Stimulated activated CD8-positive, alpha-beta memory T cell treated with anti-CD3 and anti-CD28 coated beads, Interleukin-7, amount 100 ng/mL, for 1 hour (primary cell): ENCODE results near the gene NME9.
"Not testable (repeated sequence)": the region's sequence is repeated elsewhere in the genome, so short reads cannot be mapped to it uniquely, and the experiment has no call there.

ENCODE experiments used
- DNase-seq, 2 donors: peaks; one replicate each; pipeline ENCODE4 v3.0.0-alpha.2; 2020; ENCODE audit warnings: low read depth in 2 of 2

Gene NME9

GRCh38 chr3:138329127-138329983, at the start of gene NME9:
Gene NME9, minus strand, starts transcription at chr3:138329851. Its CDS starts 516 bp downstream, at chr3:138329335.
- DNase-seq: peak; percentile 75 to 78

- DNase-seq: no peak
Measured at GRCh38 chr3:138378990-138379389, 49.3 kb upstream of the NME9 start.

- no peak for DNase-seq
Measured at GRCh38 chr3:138378331-138378730, 48.7 kb upstream of the NME9 start.

GRCh38 chr3:138377804-138378203, 48.2 kb upstream of the NME9 start:
- no peak for DNase-seq

DNA sequence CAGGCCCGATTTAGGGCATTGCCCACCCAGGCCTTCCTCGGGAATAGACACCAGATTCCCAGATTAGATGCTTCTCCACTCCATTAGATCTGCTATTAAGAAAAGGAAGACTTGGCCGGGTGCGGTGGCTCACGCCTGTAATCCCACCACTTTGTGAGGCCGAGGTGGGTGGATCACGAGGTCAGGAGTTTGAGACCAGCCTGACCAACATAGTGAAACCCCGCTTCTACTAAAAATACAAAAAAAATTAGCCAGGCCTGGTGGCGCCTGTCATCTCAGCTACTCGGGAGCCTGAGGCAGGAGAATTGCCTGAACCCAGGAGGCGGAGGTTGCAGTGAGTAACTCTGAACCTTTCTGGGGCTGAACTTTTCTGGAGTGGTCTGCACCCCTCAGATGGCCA, 47.6 kb upstream of the NME9 start:
- DNase-seq: not testable (repeated sequence)

DNA sequence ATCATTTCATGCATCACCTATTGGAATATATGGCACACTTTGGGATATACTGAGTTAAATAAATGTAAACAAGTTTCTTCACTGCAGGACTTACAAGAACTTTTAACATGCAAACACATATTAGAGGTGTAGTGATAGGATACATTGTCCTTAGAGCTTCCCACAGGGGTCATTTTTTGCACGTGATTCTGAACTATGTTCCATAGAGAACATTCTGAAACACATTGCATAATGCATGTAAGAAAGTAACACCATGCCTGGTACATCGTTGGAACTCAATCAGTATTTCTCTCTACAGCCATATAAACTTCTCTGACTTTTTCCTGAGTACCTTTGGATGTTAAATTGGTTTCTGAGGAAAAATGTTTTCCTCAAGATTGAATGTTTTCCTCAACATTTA, 47.0 kb upstream of the NME9 start:
- DNase-seq: no peak

DNA sequence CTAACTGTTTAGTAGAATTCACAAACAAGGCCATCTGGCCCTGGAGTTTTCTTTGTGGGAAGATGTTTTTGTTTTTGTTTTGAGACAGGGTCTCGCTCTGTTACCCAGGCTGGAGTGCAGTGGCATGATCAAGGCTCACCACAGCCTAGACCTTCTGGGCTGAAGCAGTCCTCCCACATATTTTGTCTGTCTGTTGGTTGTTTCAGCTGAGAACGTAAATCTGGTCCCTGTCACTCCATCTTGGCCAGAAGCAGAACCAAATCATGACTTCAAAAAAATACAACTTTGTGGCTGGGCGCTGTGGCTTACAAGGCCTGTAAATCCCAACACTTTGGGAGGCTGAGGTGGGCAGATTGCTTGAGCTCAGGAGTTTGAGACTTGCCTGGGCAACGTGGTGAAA, 45.8 kb upstream of the NME9 start:
- DNase-seq: no peak

GRCh38 chr3:138374573-138375134, 45.0 kb upstream of the NME9 start:
- no peak for DNase-seq

GRCh38 chr3:138373736-138374094, 44.1 kb upstream of the NME9 start:
- no peak for DNase-seq

DNA sequence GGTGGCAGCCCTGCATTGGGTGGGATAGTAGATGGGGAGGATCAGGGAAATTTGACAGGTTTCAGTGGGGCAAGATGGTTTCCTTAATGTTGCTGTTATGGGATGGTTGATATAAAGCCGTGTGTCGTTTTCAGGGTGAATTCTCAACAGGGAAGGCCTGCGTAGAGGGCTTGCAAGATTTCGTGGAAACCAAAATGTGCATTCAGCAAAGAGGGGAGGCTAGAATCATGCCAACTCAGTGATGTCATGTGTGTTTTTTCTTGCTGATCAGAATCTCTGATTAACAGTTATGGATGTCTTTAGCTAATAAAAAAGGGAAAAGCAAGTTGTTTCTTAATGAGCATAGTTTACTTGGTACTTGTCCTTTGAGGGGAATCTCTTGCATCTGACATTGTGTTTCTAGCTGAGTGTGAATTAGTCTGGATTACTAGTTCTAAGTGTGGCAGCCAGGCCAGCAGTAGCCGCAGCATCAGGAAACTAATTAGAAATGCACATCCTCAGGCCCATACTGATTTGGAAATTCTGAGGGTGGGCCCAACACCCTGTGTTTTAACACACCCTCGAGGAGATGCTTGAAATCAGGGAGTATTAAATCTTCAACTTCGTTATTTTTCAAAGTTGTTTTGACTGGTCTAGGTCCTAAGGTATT, 43.6 kb upstream of the NME9 start:
- no peak for DNase-seq

- DNase-seq: no peak
Measured at GRCh38 chr3:138371070-138371965, 41.7 kb upstream of the NME9 start.

- no peak for DNase-seq
Measured at GRCh38 chr3:138370321-138370720, 40.7 kb upstream of the NME9 start.

- DNase-seq: no peak
Measured at GRCh38 chr3:138369151-138369900, 39.7 kb upstream of the NME9 start.

DNA sequence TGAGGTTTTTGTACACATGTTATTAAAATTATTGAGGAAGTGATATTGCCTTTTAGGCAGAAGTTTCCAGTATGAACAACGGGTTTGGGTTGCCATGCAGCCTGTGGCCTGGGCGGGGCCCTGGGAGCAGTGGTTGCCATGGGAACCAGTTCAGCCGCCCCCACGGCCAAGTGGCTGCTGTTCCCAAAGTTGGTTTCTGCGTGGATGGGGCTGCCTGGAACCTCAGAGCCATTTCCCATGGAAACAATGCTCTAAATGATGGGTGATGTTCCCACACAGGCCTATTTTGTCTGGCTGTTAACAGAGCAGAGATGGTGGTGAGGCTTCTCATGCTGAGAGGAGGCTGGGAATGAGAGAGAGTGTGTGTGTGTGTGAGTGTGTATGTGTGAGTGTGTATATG, 38.3 kb upstream of the NME9 start:
- no peak for DNase-seq

- DNase-seq: no peak
Measured at GRCh38 chr3:138367326-138367850, 37.7 kb upstream of the NME9 start.

DNA sequence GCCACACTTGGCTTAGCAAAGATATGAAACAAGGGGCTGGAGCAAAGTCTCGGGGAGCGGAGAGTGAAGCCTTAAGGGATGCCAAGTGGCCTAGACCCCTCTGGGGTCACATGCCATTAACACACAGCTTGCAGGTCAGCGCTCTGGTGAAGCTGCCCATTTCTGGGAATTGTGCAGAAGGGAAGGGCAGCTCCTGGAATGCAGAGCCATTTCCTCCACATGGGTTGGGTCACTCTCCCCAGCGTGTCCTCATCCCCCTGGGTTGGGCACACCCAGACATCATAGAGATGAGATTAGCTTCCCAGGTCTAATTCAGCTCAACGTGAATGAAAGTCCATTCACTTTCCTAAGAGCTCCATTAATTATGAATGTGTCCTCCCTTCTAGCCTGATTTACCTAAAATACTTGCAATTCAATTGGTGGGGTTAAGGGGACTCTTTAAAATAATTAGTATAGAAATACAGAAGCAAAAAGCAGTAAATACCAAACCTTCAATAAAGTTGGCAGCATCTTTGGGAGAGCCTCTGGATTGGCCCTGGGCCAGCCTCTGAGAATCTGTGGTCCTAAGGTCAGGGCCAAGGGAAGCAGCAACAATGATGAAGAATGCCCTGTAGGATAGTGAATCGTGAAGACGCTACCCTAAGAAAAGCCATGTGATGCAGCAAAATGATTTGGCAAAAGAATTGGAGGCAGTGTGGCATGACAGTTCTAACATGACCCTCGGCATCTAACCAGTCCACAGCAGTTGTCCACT, 36.5 kb upstream of the NME9 start:
- DNase-seq: no peak

DNA sequence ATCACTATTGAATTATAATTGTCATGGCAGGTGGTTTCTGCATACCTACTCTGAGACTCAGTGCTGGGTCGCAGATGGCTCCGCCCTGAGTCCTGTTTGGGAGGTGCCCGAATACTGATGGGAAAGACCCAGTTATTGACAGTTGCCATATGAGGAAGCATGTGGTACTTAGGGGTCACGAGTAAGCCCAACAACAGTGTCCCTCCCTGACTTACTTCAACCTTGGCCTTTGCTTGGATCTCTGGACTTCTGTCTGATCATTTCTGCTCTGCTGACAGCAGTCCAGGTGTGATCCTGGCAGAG, 35.6 kb upstream of the NME9 start:
- DNase-seq: no peak

- no peak for DNase-seq
Measured at GRCh38 chr3:138364356-138365252, 35.0 kb upstream of the NME9 start.

- DNase-seq: no peak
Measured at GRCh38 chr3:138363322-138363721, 33.7 kb upstream of the NME9 start.
